ENCODE measurements around the gene COX19.
"Not testable (repeated sequence)": the region's sequence is repeated elsewhere in the genome, so short reads cannot be mapped to it uniquely, and the experiment has no call there.

Gene COX19

DNA sequence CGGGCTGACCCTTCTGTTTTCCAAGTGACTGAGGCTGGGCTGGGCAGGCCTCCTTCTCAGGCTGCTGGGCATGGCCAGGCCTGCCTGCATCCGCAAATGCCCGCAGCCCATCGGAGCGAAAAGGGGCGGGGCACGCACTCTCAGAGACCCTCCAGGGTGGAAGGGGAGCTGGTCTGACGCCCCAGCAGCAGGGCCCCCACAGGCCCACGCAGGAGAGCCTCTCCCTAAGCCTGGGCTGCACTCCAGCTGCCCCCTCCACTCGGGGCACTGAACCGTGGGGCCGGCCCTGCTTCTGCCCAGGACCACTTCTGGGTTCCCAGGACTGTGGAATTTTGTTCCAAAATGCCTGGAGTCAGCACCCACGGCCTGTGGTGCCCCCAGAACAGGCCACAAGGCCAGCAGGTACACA, 30.2 kb downstream of the COX19 start:
- no peak for DNase-seq (ENCODE audit: low read depth in 2 of 2)

DNA sequence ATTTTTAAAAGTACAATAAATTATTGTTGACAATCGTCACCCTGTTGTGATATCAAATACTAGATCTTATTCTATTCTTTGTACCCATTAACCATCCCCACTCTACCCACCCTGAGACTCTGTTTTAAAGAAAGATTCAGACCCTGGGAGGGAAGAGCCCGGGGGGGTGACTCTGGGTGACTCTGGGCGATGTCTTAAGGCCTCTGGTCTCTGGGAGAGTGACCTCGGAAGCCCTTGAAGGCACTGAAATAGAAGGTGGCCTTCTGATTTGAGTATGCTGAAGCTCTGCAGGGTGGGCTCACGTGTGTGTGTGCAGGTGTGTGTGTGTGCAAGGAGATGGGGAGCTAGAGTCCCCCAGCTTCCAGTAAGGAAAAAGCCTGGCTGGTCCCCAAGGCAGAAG, 30.6 kb downstream of the COX19 start:
- DNase-seq (ENCODE audit: low read depth in 2 of 2), result no peak

DNA sequence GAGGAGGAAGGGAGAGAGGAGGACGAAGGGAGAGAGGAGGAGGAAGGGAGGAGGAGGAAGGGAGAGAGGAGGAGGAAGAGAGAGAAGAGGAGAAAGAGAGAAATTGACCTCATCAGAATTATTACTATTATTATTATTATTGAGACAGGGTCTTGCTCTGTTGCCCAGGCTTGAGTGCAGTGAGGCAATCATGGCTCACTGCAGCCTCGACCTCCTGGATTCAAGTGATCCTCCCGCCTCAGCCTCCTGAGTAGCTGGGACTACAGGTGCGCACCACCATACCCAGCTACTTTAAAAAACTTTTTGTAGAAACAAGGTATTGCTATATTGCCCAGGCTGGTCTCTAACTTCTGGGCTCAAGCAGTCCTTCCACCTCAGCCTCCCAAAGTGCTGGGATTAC, 31.6 kb downstream of the COX19 start:
- not testable (repeated sequence) for DNase-seq (ENCODE audit: low read depth in 2 of 2)

DNA sequence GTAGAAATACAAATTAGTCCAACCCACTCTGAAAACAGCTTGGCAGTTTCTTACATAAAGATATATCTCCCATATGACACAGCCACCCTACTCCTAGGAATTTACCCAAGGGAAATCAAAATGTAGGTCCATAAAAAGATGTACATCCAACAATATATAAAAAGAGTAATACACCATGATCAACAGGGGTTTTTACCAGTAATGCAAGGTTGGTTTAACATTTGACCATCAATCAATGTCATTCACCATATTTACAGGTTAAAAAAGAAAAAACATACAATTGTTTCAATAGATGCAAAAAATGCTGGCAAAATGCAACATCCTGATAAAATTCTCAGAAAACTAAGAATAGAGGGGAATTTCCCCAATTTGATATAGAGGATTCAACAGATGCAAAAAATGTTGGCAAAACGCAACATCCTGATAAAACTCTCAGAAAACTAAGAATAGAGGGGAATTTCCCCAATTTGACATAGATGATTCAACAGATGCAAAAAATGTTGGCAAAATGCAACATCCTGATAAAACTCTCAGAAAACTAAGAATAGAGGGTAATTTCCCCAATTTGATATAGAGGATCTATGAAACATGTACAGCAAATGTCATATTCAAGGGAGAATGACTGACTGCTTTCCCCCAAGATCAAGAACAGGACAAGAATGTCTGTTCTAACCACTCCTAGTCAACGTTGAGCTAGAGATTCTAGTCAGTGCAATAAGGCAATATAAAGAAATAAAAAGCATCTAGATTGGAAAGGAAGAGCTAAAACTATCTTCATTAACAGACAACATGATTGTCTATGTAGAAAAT, 34.5 kb downstream of the COX19 start:
- DNase-seq (ENCODE audit: low read depth in 2 of 2), result no peak

DNA sequence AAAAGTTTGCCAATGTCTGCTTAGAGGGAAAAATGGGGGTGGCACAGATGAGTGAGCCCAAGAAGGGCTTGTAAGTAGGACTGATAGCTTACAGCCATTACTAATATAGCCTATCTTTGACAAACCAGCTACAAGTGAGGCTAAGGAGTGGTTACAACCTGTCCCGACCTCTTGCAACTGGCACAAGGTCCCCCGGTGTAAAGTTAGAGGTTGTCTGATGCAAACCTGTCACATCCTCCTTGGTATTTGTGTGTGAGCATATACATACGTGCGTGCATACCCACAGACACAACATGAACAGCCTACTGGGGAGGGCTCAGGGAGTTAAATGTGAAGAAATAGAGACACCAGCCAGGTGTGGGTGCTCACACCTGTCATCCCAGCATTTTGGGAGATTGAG, 35.5 kb downstream of the COX19 start:
- no peak for DNase-seq (ENCODE audit: low read depth in 2 of 2)

DNA sequence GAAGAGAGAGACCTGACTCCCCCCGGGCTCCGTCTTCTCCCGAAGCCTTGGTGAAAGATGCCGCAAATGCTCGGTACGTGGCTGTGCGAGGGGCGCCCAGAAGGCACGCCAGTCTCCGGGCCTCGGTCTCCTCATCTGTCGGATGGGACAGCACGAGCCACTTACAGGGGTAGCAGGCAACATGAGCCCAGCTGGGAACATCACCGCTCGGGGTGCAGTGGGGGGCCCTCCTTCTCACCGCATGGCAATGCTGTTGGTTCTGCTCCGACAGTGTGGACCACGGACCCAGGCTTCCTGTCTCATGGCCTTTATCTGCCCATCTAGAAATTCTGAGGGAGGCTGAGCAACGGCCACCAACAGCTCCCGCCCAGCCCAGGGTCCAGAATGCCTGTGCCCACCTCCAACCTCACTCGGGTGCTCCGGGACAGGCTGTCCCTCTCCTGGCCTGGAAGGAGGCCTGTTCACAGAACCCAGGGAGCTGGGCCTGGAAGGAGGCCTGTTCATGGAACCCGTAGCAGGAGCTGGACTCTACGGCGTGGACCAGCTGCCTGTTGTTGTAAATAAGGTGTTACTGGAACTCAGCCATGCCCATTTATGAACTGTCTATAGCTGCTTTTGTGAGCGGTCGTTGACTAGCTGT, 36.7 kb downstream of the COX19 start:
- no peak for DNase-seq (ENCODE audit: low read depth in 2 of 2)

DNA sequence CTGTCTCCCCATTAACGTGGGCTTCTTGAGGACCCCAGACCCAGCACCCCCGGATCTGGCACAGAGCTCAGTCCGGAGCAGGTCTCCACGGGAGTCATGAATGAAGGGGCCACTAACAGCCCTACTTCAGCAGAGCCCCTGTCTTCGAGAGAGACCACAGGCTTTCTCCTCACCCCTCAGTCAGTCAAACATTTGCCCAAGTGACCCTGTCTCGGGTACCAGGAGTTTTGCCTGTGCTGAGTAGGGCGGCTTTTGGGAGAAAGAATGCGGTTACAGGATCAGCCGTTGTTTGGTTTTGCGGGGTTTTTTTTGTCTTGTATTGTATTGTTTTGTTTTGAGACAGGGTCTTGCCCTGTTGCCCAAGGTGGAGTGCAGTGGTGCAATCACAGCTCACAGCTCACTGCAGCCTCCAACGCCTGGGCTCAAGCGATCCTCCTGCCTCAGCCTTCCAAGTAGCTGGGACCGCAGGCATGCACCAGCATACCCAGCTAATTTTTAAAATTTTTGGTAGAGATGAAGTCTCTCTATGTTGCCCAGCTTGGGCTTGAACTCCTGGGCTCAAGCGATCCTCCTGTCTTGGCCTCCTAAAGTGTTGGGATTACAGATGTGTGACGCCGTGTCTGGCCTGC, 37.4 kb downstream of the COX19 start:
- no peak for DNase-seq (ENCODE audit: low read depth in 2 of 2)

DNA sequence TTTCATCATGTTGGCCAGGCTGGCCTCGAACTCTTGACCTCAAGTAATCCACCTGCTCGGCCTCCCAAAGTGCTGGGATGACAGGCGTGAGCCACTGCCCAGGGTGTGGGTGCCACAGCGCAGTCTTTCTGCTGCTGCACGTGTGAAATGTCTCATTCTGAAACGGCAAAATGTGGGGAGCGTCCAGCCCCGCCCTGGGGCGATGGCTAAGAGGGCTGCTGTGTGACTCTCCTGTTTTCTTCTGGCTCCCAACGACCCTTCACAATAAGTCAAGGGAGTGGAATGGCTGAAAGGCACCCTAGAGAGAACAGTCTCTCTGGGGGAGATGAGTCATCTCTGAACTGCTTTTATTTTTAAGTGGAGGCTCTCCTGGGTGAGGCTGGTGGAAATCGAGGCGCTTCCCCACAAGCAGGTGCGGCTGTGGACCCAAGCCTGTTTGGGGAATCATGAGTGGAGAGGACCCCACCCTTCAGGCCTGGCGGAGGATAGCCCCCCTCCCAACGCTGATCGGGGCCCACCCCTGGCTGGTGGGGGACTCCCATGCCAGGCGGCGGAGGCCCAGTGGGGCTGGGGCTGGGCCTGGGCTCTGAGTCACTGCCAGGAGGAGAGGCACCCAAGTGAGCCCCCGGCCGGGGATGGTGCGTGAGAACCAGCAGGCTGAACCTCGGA, 38.8 kb downstream of the COX19 start:
- DNase-seq (ENCODE audit: low read depth in 2 of 2), result no peak

DNA sequence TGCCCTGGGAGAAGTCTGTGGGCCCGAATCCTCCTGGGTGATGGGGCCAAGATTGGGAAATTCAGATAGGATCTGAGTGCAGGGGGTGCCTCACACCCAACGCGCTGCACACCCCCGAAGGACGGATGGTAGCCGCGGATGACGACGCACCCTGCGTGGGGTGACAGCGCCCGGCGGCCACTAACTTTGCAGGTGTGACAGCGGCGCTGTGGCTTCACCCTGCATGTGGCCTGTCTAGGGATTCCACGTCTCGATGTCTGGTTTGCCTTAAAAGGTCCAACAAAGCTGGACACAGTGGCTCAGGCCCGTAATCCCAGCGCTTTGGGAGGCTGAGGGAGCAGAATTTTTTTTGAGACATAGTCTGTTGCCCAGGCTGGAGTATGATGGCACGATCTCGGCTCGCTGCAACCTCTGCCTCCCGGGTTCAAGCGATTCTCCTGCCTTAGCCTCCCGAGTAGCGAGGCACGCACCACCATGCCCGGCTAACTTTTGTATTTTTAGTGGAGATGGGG, 39.4 kb downstream of the COX19 start:
- no peak for DNase-seq (ENCODE audit: low read depth in 2 of 2)

DNA sequence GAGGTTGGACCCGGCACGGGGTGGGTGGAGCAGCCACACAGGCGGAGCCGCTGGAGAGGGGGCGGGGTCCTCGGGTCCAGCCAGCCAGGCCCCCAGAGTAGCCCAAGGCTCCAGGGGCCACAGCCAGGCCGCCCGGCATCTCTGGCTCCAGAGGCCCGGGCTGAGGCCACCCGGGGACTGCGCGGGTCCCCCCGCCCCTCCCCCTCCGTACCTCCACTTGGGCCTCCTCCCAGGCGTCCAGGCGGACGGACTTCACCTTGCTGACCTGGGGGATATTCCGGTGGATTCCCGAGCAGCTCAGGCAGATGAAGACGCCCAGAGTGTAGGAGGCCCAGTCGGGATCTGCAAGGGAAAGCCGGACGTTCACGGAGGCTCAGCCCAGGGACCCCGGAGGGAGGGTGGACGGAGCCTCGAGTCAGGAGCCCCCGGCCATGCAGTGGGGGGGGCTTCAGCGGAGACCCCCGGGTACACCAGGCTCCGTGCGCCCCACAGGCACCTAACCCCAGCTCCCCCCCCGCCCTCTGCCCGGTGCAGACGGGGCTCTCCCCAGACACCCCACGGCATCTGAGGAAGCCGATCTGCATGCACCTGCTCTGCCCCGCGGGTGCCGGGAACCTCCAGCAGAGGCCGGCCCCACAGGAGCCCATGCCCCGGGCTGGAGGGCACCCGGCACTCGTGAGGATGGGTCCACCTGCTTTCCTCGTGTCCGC, 40.0 kb downstream of the COX19 start:
- DNase-seq (ENCODE audit: low read depth in 2 of 2), result no peak

DNA sequence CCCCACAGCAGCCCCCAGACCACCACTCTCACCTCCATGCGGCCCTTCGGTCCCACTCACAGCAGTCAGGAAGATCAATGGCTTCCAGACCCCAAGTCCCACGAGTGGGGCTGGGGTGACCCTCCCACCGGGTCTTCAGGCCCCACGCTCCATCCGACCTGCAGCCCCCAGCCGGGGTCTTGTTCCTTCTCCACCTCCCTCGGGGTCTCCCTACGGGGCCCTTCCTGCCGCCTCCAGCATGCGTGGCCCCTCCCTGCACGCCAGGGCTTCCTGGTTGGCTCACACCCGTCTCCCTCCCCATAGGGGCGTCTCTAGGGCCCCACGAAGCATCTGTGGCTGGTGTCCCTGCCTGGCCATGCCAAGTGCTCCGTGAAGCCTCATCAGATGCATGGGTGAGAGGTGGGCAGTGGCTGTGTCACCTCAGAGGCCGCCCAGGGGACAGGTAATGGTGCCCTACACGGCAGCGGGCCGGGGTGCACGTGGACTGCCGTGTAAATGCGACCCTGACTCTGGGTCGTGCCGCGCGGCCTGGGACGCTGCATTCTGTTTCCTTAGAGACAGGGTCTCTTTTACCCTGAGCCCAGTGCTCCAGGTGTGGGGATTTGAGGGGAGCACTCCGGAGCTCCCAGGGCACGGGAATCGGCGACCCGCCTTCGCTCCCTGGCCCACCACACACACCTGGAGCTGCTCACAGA, 40.7 kb downstream of the COX19 start:
- DNase-seq (ENCODE audit: low read depth in 2 of 2), result no peak

DNA sequence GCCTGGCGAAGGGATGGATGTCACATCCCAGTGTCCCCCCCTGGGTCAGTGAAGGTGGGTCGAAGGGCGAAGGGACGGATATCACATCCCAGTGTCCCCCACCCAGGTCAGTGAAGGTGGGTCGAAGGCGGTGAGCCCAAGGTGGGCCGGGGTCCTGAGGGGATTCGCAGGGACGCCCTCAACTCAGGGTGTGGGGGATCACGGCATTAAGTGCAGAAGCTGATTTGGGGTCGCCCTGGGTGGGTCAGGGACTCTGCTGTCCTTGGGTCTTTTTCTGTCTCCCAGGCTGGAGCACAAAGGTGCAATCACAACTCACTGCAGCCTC, 42.7 kb downstream of the COX19 start:
- no peak for DNase-seq (ENCODE audit: low read depth in 2 of 2)

DNA sequence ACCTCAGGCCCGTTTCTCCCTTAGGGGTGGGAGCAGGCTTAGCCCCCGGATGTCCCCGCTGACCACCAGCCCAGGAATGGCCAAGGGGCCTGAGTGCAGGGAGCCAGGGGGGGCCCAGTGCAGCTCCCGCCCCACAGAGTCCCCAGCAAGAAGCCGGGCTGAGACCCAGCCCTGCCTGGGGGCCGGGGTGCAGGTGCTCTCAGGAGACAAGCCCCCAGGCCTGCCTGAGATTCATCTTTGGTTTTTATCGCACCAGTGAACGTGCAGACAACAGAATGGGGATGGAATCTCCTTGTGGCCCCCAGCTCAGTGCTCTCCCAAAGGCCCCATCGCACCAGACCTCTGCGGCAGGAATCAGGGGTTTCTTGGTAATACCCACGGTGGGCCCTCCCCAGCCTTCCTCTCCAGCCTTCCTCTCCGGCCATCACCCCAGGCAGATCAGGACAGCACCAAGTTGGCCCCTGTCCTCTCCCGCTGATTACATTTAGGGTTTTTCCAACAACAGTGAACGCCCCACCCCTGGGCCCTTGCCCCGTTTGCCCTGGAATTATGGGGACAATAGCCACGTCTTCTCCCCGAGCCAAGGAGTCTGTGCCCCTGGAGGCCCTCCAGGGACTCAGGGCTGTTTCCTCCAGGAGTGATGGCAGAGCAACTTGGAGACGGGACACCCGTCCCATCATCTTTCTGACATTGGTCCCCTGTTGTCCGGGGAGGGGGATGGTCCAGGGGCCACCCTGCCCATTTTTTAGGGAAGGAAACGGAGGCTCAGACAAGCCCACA, 43.3 kb downstream of the COX19 start:
- no peak for DNase-seq (ENCODE audit: low read depth in 2 of 2)

DNA sequence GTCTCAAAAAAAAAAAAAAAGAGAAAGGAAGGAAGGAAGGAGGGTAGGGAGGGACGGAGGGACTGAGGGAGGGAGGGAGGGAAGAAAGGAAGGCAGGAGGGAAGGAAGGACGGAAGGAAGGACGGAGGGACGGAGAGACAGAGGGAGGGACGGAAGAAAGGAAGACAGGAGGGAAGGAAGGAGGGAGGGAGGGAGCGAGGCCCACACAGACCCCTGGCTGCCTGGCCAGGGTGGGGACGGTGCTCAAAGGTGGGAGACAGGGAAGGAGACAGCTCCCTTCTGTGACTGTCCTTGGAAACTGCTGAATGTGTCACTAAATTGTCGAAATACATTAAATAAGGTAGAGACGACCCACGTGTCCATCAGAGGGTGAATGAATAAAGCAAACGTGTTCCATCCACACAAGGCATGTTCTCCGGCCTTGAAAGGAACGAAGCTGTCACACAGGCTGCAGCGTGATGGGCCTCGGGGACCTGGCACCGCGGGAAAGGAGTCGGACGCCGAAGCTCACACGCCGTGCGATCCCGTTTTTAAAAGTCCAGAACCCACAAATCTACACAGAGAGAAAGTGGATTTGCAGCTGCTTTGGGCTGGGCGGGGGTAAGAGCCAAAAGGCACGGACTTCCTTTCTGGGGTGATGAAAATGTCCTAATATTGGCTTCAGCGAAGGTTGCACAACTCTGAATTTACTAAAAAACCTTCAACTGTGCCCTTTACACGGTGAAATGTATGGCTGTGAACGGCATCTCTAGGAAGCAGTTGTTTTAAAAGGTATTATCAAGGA, 44.2 kb downstream of the COX19 start:
- DNase-seq (ENCODE audit: low read depth in 2 of 2), result no peak

DNA sequence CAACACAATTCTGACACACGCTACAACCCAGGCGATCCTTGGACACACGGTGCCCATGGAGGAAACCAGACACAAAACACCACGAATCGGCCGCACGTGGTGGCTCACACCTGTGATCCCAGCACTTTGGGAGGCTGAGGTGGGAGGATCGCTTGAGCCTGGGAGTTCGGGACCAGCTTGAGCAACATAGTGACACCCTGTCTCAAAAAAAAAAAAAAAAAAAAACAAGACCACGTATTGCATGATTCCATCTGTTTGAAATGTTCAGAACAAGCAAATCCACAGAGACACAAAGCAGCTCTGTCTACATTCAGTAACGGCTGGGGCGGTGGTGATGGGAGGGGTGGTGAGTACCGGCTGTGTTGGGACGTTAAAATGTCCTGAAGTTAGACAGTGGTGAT, 46.0 kb downstream of the COX19 start:
- no peak for DNase-seq (ENCODE audit: low read depth in 2 of 2)

DNA sequence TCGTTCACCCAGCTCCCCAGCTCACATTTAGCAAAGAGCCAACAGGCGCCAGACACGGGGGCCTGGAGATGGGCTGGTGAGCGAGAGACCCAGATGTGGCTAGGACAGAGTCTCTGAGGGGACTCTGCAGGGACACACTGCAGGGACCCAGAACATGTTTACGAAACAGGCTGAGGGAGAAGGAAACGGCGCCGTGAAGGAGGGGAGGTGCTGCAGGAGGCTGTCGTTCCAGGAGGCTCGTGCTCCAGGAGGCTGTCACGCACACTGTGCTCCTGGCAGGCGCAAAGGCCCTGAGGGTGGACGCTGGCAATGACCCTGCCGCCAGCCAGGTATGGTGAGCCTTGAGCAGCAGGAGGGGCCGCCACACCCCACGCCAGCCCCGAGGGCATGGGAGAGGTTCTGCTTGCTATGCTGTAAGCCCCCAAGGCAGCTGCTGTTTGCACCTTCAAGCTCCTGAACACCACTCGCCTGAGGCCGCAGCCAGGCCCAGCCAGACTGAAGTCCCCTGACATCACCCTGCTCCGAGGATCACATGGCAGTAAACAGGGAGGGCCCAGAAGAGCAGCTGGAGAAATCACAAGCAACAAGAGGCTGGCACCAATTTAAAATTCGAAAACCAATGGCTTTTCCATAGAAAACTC, 48.2 kb downstream of the COX19 start:
- DNase-seq (ENCODE audit: low read depth in 2 of 2), result no peak

DNA sequence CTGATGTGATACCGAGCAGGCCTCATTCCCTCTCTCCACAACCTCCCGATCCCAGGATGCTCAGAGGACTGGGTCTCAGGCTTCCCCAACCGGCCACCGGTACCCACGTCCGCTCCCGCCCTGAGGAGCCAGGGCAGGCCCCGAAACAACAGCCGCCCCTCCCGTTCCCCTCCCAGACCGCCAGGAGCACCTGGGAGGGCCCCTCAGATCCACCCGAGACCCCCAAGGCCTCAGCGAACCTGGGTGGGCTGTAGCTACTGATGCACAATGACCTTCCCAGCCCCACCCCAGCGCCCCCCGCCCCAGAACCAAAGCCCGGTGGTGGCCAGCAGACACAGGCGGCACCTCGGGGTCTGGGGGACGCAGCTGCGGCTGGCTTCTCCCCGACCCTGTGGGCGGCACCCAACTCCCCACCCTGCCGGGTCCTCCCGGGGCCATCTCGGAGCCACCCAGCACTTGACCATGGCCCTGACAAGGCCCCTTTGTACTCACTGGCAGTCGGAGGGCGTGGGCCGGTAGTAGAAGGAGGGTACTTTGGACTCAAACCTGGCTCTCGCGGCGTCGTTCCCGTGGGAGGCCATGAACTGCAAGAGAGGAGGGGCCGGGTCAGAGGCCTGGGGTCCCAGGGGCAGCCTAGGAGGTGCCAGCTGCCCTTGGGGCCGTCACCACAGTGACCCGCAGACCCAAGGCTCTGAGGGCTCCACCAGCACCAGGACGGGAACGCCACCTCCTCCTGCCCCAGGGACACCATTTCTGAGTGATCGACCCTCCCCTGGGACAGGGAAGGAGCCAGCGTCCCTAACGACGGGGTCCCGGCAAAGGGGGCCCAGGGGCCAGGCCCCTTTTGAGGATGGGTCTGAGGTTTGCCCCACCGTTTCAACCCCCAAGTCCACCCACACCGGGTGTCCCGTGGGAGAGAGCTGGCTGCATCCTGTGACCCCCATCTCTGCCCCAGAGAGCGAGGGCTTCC, 49.0 kb downstream of the COX19 start:
- DNase-seq (ENCODE audit: low read depth in 2 of 2), result no peak

DNA sequence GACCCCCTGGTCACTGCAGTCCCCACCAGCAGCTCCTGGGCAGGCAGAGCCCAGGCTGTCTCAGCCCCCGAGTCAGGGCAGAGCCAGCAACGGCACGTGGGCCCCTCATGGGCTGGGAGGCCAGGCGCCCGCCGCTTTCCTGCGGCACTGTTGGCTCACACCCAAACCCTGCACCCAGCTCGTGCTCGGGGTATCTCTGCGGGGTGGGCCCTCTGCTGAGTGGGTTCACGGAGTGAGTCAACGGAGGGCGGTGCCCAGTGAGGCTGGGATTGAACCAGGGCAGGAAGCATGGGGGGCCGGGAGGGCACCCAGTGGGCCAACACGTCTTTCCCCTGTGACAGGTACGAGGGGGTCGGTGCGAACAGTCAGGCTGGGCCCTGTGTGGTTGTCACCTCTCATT, 49.7 kb downstream of the COX19 start:
- no peak for DNase-seq (ENCODE audit: low read depth in 2 of 2)
